HepG2 (cell line): Measurements from ENCODE around the gene SEH1L.
"Not testable (repeated sequence)": the region's sequence is repeated elsewhere in the genome, so short reads cannot be mapped to it uniquely, and the experiment has no call there.

Experiments used
- ATF2 ChIP-seq: sonication (generic); formaldehyde crosslinking; IDR thresholded peaks from 2 replicates; pipeline ENCODE4 v1.4.0; 2020; ENCODE audit warnings: missing genetic modification reagents
- ATF3 ChIP-seq: sonication (generic); formaldehyde crosslinking; IDR thresholded peaks from 2 replicates; pipeline ENCODE4 v1.4.0; 2020; ENCODE audit warnings: missing genetic modification reagents
- GABPA ChIP-seq, 2 experiments: IDR thresholded peaks; 2 replicates each; pipeline ENCODE4 v1.6.1; 2011 to 2016; ENCODE audit warnings: low read depth in 2 of 2, low read length in 1 of 2, missing biosample characterization in 1 of 2, missing genetic modification characterization in 1 of 2
- TEF ChIP-seq: sonication (generic); formaldehyde crosslinking; IDR thresholded peaks from 2 replicates; pipeline ENCODE4 v1.5.0; 2020; ENCODE audit warnings: missing genetic modification reagents
- ZKSCAN1 ChIP-seq: fragments of 150-350 bp; IDR thresholded peaks from 2 replicates; pipeline ENCODE4 v1.6.1; 2014; ENCODE audit warnings: low read length

GRCh38 chr18:12980065-12980464 is 32.3 kb downstream of the SEH1L start:
- TF ChIP-seq TEF (CRISPR knock-in tag); GABPA (IDR thresholded peaks at IDR 0.05; ENCODE audit: low read depth, low read length); GABPA (CRISPR knock-in tag; IDR thresholded peaks at IDR 0.05; ENCODE audit: low read depth); ZKSCAN1; ATF3 (CRISPR knock-in tag); ATF2: not testable (repeated sequence)
